CD14-positive monocyte (primary cell): ENCODE data around the gene SMAD6. TPM values are rescaled to one million over a fixed set of nuclear protein-coding genes. Genes with fewer than 3 reads are reported as not detected.

Experiments
- DNase-seq, 3 donors: peaks; one replicate each; pipeline ENCODE4 v3.0.0-alpha.2; 2011 to 2022
- H2AFZ ChIP-seq: 2 replicates; pipeline ENCODE4 v1.6.0; 2012; ENCODE audit warnings: mild to moderate bottlenecking, low read depth, low read length, inconsistent platforms; ENCODE audit not compliant: insufficient read depth, poor library complexity, severe bottlenecking
- H3K27ac ChIP-seq, 2 donors: 1 replicate in 1 of 2; 2 replicates in 1 of 2; pipeline ENCODE4 v1.5.1; 2012 to 2013; ENCODE audit warnings: low read length in 2 of 2, control low read depth in 1 of 2, inconsistent platforms in 1 of 2, low read depth in 1 of 2, mild to moderate bottlenecking in 1 of 2
- H3K27me3 ChIP-seq, 2 donors: one replicate each; pipeline versions ENCODE4 v1.6.0 to v1.6.1; 2011 to 2013; ENCODE audit warnings: low read length in 2 of 2; ENCODE audit not compliant: control insufficient read depth in 2 of 2, insufficient read depth in 2 of 2
- H3K36me3 ChIP-seq, 2 donors: replicated peaks in 1 of 2; 1 replicate in 1 of 2; 2 replicates in 1 of 2; pipeline versions ENCODE4 v1.5.1 to v1.6.1; 2012 to 2013; ENCODE audit warnings: low read length in 2 of 2, control low read depth in 1 of 2, inconsistent platforms in 1 of 2, mild to moderate bottlenecking in 1 of 2; ENCODE audit not compliant: insufficient read depth in 2 of 2, control insufficient read depth in 1 of 2
- H3K4me1 ChIP-seq, 2 donors: 1 replicate in 1 of 2; 2 replicates in 1 of 2; pipeline versions ENCODE4 v1.5.1 to v1.6.1; 2012 to 2013; ENCODE audit warnings: low read length in 2 of 2, control low read depth in 1 of 2, inconsistent platforms in 1 of 2, mild to moderate bottlenecking in 1 of 2, moderate library complexity in 1 of 2; ENCODE audit not compliant: insufficient read depth in 2 of 2, control insufficient read depth in 1 of 2
- H3K4me2 ChIP-seq: replicated peaks from 2 replicates; pipeline ENCODE3; 2012; ENCODE audit warnings: low read length, moderate library complexity, mild to moderate bottlenecking; ENCODE audit not compliant: poor library complexity, severe bottlenecking; ENCODE audit errors: extremely low read depth
- H3K4me3 ChIP-seq, 3 experiments: fragments of 200-600 bp in 1 of 3; sonication (generic) in 1 of 3; replicated peaks in 1 of 3; 1 replicate in 2 of 3; 2 replicates in 1 of 3; pipeline ENCODE4 v1.5.1; 2011 to 2013; ENCODE audit warnings: low read length in 3 of 3, mild to moderate bottlenecking in 3 of 3, control low read depth in 2 of 3, low read depth in 2 of 3, inconsistent platforms in 1 of 3, moderate library complexity in 1 of 3
- H3K79me2 ChIP-seq: 2 replicates; pipeline ENCODE4 v1.6.0; 2012; ENCODE audit warnings: mild to moderate bottlenecking, control low read depth, inconsistent platforms, low read length, moderate library complexity; ENCODE audit not compliant: insufficient read depth
- H3K9ac ChIP-seq: 2 replicates; pipeline ENCODE4 v1.6.0; 2017; ENCODE audit warnings: low read length, mild to moderate bottlenecking; ENCODE audit not compliant: insufficient read depth, poor library complexity, severe bottlenecking
- H3K9me3 ChIP-seq, 2 donors: replicated peaks in 1 of 2; 1 replicate in 1 of 2; 2 replicates in 1 of 2; pipeline versions ENCODE4 v1.5.1 to v1.6.1; 2012 to 2013; ENCODE audit warnings: low read length in 2 of 2, control low read depth in 1 of 2; ENCODE audit not compliant: control insufficient read depth in 1 of 2, insufficient read depth in 1 of 2
- H4K20me1 ChIP-seq: 2 replicates; pipeline ENCODE4 v1.6.0; 2012; ENCODE audit warnings: mild to moderate bottlenecking, low read length, control low read depth, moderate library complexity; ENCODE audit not compliant: insufficient read depth
- H3K27ac Mint-ChIP-seq, 7 donors: one replicate each; pipeline ENCODE4 v1.8.0; 2020; ENCODE audit warnings: mild to moderate bottlenecking in 7 of 7, mixed read lengths in 7 of 7, moderate library complexity in 6 of 7, inconsistent platforms in 2 of 7
- H3K27me3 Mint-ChIP-seq, 3 donors: one replicate each; pipeline ENCODE4 v1.8.0; 2021 to 2022; ENCODE audit warnings: low read depth in 3 of 3, mild to moderate bottlenecking in 3 of 3, mixed read lengths in 3 of 3, moderate library complexity in 3 of 3, inconsistent platforms in 1 of 3
- H3K36me3 Mint-ChIP-seq, 2 donors: one replicate each; pipeline ENCODE4 v1.8.0; 2020; ENCODE audit warnings: mixed read lengths in 2 of 2, inconsistent platforms in 1 of 2, mild to moderate bottlenecking in 1 of 2
- H3K4me1 Mint-ChIP-seq: one replicate; pipeline ENCODE4 v1.8.0; 2020; ENCODE audit warnings: mild to moderate bottlenecking, mixed read lengths
- H3K4me3 Mint-ChIP-seq, 2 donors: one replicate each; pipeline ENCODE4 v1.8.0; 2020; ENCODE audit warnings: mild to moderate bottlenecking in 2 of 2, mixed read lengths in 2 of 2, moderate library complexity in 1 of 2
- H3K9me3 Mint-ChIP-seq, 7 donors: one replicate each; pipeline ENCODE4 v1.8.0; 2020 to 2022; ENCODE audit warnings: mixed read lengths in 7 of 7, mild to moderate bottlenecking in 6 of 7, moderate library complexity in 6 of 7, inconsistent platforms in 2 of 7
- WGBS: methylation state at CpG from one replicate; pipeline ENCODE4 v1.1.5; 2013; ENCODE audit warnings: missing lambda C conversion rate; ENCODE audit not compliant: insufficient coverage; 5-methylcytosine and 5-hydroxymethylcytosine counted together
- intact Hi-C, 2 donors: fragments of 100-400 bp; cut with micrococcal nuclease; formaldehyde crosslinking; loops; one replicate each; pipeline versions ENCODE4 v1.15.0 to v1.15.1; 2023
- polyA plus RNA-seq, 3 donors: library from polyadenylated mRNA; depleted of rRNA in 1 of 3; unstranded in 2 of 3; stranded (reverse) in 1 of 3; fragments of 300-500 nt in 2 of 3; fragments of >200 nt in 1 of 3; fragmentation: Illumina TruSeq in 2 of 3; gene quantifications; 1 replicate in 2 of 3; 2 replicates in 1 of 3; pipeline ENCODE4 v1.2.3, GENCODE V29; 2012 to 2021
- TF ChIP-seq, protein P1 (sequence below): fragments of 200-600 bp; IDR thresholded peaks from one replicate; pipeline ENCODE4 v1.8.0; 2022; ENCODE audit warnings: antibody characterized with exemption, mild to moderate bottlenecking

Gene SMAD6
- polyA plus RNA-seq, 3 donors, result 0.31 TPM; not detected in 2

DNA sequence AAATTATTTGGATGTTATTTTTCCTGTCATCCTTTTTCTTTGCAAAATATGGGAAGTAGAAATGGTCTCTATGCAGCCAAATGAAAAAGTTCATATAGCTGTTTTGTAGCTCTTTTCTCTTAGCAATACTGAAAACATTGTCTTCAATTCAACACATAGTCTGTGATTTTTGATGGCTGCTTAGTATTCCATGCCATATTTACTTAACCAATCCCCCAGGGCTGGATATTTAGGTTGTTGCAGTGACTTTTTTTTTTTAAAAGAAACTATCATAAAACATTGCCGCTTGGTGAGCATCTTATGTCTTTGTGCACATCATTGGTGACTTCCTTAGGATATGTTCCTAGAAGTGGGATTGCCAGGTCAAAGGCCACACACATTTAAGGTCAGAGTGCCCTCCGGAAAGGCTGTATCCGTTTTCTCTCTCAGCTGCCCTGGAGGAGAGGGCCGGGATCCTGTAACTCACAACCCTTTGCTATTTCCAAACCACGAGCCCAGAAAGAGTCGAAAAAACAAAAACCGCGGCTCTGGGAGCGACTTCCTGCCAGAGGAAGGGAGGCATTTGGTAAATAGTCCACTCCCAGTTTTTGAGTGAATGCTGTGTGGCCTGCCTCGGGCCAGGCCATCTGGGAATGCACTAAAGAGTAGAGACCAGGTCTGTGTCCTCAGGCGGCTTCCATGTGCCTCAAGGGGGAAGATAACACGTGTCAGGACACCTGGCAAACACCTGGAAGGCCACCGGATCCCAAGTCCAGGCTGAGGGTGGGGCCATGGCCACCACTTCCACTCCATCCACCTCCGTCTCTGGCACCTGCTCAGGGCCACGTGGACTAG lies 41.9 kb downstream of the SMAD6 start:
- no peak for DNase-seq
- no peak overlapping the region for H3K9ac ChIP-seq
- WGBS, result 67% methylated on average over 3 of the region's 15 CpGs
- H3K4me2 ChIP-seq, result no peak overlapping the region
- no peaks in the 10 kb centered on the region for H3K36me3 Mint-ChIP-seq
- H3K4me1 ChIP-seq, result no peaks in the 10 kb centered on the region
- H3K4me1 Mint-ChIP-seq, result no peaks in the 10 kb centered on the region
- H3K9me3 ChIP-seq, result no peaks in the 10 kb centered on the region
- H3K9me3 Mint-ChIP-seq, result no peaks in the 10 kb centered on the region
- intact Hi-C loops, result no loop called here
- H3K27me3 ChIP-seq, result no peaks in the 10 kb centered on the region
- H3K79me2 ChIP-seq, result no peaks in the 10 kb centered on the region
- no peak overlapping the region for H3K4me3 ChIP-seq
- no peak overlapping the region for H3K27ac Mint-ChIP-seq
- H3K36me3 ChIP-seq, result no peaks in the 10 kb centered on the region
- TF ChIP-seq, protein P1, sequence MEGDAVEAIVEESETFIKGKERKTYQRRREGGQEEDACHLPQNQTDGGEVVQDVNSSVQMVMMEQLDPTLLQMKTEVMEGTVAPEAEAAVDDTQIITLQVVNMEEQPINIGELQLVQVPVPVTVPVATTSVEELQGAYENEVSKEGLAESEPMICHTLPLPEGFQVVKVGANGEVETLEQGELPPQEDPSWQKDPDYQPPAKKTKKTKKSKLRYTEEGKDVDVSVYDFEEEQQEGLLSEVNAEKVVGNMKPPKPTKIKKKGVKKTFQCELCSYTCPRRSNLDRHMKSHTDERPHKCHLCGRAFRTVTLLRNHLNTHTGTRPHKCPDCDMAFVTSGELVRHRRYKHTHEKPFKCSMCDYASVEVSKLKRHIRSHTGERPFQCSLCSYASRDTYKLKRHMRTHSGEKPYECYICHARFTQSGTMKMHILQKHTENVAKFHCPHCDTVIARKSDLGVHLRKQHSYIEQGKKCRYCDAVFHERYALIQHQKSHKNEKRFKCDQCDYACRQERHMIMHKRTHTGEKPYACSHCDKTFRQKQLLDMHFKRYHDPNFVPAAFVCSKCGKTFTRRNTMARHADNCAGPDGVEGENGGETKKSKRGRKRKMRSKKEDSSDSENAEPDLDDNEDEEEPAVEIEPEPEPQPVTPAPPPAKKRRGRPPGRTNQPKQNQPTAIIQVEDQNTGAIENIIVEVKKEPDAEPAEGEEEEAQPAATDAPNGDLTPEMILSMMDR, result no peak
- H2AFZ ChIP-seq, result no peak overlapping the region
- no peak overlapping the region for H3K4me3 Mint-ChIP-seq
- no peak overlapping the region for H3K27ac ChIP-seq
- H4K20me1 ChIP-seq, result no peaks in the 10 kb centered on the region
- peaks cover 0 to 3% (median 0%) of the 10 kb centered on the region in 3 donors for H3K27me3 Mint-ChIP-seq

DNA sequence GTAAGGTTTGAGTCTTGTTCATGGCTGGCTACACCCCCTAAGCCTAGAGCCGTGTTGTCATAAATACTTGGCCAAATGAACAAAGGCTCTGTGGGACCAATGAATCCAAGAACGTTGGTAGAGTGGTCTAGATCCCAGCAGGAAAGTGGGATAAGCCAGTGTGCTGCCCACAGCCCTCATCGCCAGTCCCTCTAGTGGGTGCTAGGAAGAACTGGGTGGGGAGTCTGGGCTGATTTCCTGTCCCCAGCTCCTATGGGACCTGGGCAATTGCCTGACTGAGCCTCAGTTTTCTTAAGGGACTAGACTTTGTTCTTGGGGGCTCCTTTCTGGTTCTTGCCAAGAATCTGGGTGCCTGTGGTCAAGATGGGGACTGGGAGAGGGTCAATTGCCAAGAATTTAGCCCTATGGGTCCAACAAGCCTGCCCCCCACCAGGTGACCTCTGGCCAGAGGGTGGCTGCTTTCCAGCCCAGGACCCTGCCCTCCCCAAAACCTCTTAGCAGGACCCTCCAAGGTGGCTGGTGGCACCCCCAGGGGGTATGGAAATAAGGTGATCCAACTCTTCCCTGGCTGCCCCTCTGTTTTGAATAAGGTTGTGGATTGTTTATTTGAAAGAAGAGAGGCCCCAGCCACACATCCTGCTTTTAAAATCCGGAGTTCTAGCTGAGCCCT lies 42.7 kb downstream of the SMAD6 start:
- H3K4me3 Mint-ChIP-seq, result no peak overlapping the region
- 87% methylated on average over 3 of the region's 4 CpGs for WGBS
- no peaks in the 10 kb centered on the region for H3K36me3 ChIP-seq
- no peaks in the 10 kb centered on the region for H3K4me1 ChIP-seq
- no peaks in the 10 kb centered on the region for H3K9me3 ChIP-seq
- no peak overlapping the region for H3K27ac ChIP-seq
- H3K4me1 Mint-ChIP-seq, result no peaks in the 10 kb centered on the region
- H3K27ac Mint-ChIP-seq, result no peak overlapping the region
- no peaks in the 10 kb centered on the region for H3K9me3 Mint-ChIP-seq
- intact Hi-C loops, result no loop called here
- no peaks in the 10 kb centered on the region for H3K79me2 ChIP-seq
- DNase-seq, result no peak
- H3K27me3 ChIP-seq, result no peaks in the 10 kb centered on the region
- H4K20me1 ChIP-seq, result no peaks in the 10 kb centered on the region
- no peak overlapping the region for H2AFZ ChIP-seq
- H3K36me3 Mint-ChIP-seq, result no peaks in the 10 kb centered on the region
- H3K27me3 Mint-ChIP-seq, result peaks cover 1 to 3% (median 3%) of the 10 kb centered on the region in 3 donors
- no peak overlapping the region for H3K4me3 ChIP-seq
- H3K4me2 ChIP-seq, result no peak overlapping the region
- TF ChIP-seq, protein P1, result no peak
- H3K9ac ChIP-seq, result no peak overlapping the region
